Nucleus accumbens (tissue), 56 donors: ENCODE results near the gene RPP14.
"Not testable (repeated sequence)": the region's sequence is repeated elsewhere in the genome, so short reads cannot be mapped to it uniquely, and the experiment has no call there.

Source experiments
- DNase-seq, 56 donors: peaks; one replicate each; lab custom pipeline; 2025; lab: John Stamatoyannopoulos, UW

The RPP14 gene

GRCh38 chr3:58290446-58290845 is 15.6 kb upstream of the RPP14 start:
- not testable (repeated sequence) for DNase-seq

DNA sequence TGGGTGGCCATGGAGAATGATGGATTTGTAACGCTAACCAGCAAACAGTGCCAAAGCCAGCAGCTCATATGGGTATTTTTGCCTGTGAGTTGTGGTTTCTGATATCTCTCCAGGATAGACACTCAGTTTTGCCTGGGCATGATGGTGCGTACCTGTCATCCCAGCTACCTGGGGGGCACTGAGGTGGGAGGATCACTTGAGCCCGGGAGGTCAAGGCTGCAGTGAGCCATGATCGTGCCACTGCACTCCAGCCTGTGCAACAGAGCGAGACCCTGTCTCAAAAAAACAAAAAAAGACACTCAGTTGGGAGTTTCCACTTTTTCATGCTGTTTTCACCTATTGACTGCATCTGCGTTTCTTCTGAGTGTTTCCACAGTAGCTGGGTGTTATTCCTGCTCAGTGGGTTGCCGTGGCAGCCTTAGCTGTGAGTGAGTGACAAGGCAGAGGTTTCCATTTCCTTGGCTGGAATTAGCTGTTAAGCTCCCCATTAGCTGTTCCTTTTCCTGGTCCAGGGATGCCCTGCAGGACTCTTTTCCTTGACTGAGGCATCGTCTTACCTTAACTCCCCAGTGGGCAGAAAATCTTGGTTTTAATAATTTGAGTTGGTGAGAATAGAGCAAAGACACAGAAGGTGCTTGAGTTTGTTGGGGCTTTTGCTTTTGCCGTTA is 14.2 kb upstream of the RPP14 start:
- no peak for DNase-seq

GRCh38 chr3:58292866-58293265 is 13.2 kb upstream of the RPP14 start:
- DNase-seq: no peak

DNA sequence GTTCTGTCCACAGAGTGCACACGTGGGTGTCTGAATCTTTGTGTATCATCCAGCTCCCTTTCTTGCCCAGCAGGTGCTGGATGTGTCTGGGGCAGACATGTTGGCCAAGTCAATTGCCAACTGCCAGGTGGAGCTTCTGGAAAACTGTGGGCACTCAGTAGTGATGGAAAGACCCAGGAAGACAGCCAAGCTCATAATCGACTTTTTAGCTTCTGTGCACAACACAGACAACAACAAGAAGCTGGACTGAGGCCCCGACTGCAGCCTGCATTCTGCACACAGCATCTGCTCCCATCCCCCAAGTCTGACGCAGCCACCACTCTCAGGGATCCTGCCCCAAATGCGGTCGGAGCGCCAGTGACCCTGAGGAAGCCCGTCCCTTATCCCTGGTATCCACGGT is 12.5 kb upstream of the RPP14 start:
- DNase-seq: peak in 41 of 56 donors; percentile 10 to 71 (median 40)

- peak in 54 of 56 donors; percentile 12 to 87 (median 70) for DNase-seq
These were observed 9.8 kb upstream of the RPP14 start for GRCh38 chr3:58296269-58296668.

DNA sequence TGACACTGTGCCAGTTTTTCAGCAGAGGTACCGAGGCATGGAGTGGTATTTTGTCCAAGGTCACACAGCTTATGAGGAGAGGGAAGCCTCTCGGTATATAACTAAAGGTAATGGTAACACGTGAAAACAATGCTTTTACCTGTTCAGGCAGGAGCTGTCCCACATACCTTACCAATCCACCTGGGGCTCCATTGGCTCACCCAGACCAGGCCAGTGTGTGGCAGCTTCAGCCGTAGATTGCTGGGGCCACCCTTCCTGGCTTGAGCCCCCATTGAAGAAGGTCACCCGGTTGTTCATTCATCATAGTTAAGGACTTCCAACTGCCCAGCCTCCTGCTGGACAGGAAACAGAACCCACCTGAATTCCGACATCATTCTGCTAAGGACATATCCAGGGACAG is 9.2 kb upstream of the RPP14 start:
- DNase-seq: no peak

DNA sequence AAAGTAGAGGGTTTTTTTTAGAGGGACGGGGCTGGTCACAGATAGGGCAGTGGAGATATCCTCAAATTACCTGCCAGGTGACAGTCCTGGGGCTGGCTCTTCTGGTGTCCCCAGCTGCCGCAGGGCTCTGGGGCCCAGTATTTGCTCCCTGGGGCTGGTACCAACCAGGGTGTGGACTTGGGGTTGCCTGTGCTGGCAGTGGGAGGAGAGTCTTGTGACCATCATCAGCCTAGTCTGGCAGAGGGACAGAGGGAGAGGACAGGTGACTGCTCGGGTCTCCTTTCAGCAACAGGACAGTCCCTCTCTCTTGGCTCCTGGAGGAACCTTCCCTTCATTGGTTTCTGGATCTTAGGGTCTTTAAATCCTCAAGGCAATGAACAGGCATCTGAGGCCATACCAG is 7.9 kb upstream of the RPP14 start:
- no peak for DNase-seq

- no peak for DNase-seq
These were observed 7.0 kb upstream of the RPP14 start for GRCh38 chr3:58299075-58299474.

- peak in 4 of 56 donors; percentile 13 to 26 (median 20) for DNase-seq
These were observed 6.1 kb upstream of the RPP14 start for GRCh38 chr3:58299839-58300516.

GRCh38 chr3:58307639-58308215 is 1.7 kb downstream of the RPP14 start:
- peak in 1 of 56 donors; percentile 18 for DNase-seq

GRCh38 chr3:58308728-58309127 is 2.7 kb downstream of the RPP14 start:
- DNase-seq: peak in 1 of 56 donors; percentile 11

GRCh38 chr3:58317811-58318210 is 11.8 kb downstream of the RPP14 start:
- DNase-seq: no peak

DNA sequence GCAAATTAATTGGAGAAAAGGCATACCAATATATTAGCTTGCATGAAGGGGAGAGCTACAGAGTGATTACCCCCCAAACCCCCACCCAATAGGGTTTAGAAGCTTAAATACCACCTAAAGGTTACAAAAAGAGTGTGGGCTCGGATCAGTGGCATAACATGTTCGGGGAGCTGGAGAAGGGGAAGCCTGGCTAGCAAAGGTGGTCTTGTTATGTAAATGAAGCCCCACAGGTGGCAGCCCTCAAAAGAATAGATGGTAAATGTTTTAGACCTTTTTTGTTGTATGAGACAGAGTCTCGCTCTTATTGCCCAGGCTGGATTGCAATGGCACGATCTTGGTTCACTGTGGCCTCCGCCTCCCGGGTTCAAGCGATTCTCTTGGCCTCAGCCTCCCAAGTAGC is 15.7 kb downstream of the RPP14 start:
- no peak for DNase-seq

DNA sequence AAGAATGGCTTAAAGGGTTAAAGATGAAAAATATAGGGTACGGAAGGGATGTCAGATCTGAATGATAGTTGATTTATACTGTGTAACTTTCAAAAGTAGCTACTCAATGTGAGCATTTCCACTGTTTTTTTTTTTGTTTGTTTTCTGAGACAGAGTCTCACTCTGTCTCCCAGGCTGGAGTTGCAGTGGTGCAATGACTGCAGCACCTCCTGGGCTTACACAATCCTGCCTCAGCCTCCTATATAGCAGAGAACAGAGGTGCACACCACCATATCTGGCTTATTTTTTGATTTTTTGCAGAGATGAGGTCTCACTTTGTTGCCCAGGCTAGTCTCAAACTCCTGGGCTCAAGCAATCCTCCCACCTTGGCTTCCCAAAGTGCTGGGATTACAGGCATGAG is 16.7 kb downstream of the RPP14 start:
- DNase-seq: no peak

GRCh38 chr3:58323529-58324390 is 17.7 kb downstream of the RPP14 start:
- peak in 3 of 56 donors; percentile 12 to 45 (median 14) for DNase-seq

- no peak for DNase-seq
These were observed 18.6 kb downstream of the RPP14 start for GRCh38 chr3:58324391-58325390.

- no peak for DNase-seq
These were observed 19.5 kb downstream of the RPP14 start for GRCh38 chr3:58325525-58325992.

GRCh38 chr3:58326267-58326900 is 20.3 kb downstream of the RPP14 start:
- DNase-seq: no peak
